Lung (tissue), 12 donors: ENCODE results near the gene VPS37B. TPM values are rescaled to one million over a fixed set of nuclear protein-coding genes. Genes with fewer than 3 reads are reported as not detected.

Experiments
- ATAC-seq: fragments of 200-7000 bp; cut with Tn5 transposase; one replicate; pipeline ENCODE4 v1.9.1; 2020; ENCODE audit warnings: moderate number of reproducible peaks; ENCODE audit not compliant: insufficient read depth, low FRiP score
- DNase-seq, 3 donors: peaks; one replicate each; pipeline ENCODE4 v3.0.0-alpha.2; 2013 to 2017
- H3K27ac ChIP-seq, 2 donors: one replicate each; pipeline ENCODE4 v1.5.1; 2013; ENCODE audit warnings: mild to moderate bottlenecking in 2 of 2, moderate library complexity in 2 of 2, control low read depth in 1 of 2, inconsistent platforms in 1 of 2, low read depth in 1 of 2, low read length in 1 of 2
- H3K27me3 ChIP-seq, 3 donors: one replicate each; pipeline ENCODE4 v1.5.1; 2013; ENCODE audit warnings: low read length in 2 of 3; ENCODE audit not compliant: control insufficient read depth in 3 of 3, insufficient read depth in 3 of 3
- H3K36me3 ChIP-seq, 4 donors: one replicate each; pipeline ENCODE4 v1.5.1; 2013; ENCODE audit warnings: low read length in 4 of 4, mild to moderate bottlenecking in 1 of 4, moderate library complexity in 1 of 4; ENCODE audit not compliant: control insufficient read depth in 4 of 4, insufficient read depth in 4 of 4
- H3K4me1 ChIP-seq, 5 donors: one replicate each; pipeline ENCODE4 v1.5.1; 2013; ENCODE audit warnings: low read length in 5 of 5, mild to moderate bottlenecking in 2 of 5, moderate library complexity in 1 of 5; ENCODE audit not compliant: control insufficient read depth in 5 of 5, insufficient read depth in 5 of 5
- H3K4me3 ChIP-seq: one replicate; pipeline ENCODE4 v1.5.1; 2013; ENCODE audit warnings: mild to moderate bottlenecking, control low read depth, moderate library complexity
- H3K9ac ChIP-seq, 2 donors: one replicate each; pipeline ENCODE4 v1.5.1; 2013; ENCODE audit warnings: low read length in 2 of 2, control low read depth in 1 of 2; ENCODE audit not compliant: insufficient read depth in 1 of 2
- H3K9me3 ChIP-seq, 4 donors: one replicate each; pipeline ENCODE4 v1.5.1; 2013; ENCODE audit warnings: low read length in 3 of 4, mild to moderate bottlenecking in 1 of 4, moderate library complexity in 1 of 4; ENCODE audit not compliant: control insufficient read depth in 4 of 4, insufficient read depth in 3 of 4
- CTCF ChIP-seq: IDR thresholded peaks from 2 replicates; pipeline ENCODE4 v1.5.1; 2012; ENCODE audit warnings: mild to moderate bottlenecking; ENCODE audit errors: control extremely low read depth, extremely low read depth
- WGBS, 2 donors: extraction: QIAGEN DNeasy Blood & Tissue Kit; methylation state at CpG; one replicate each; pipeline ENCODE4 v1.1.7; 2013; 5-methylcytosine and 5-hydroxymethylcytosine counted together
- polyA plus RNA-seq, 2 donors: library from polyadenylated mRNA; stranded (reverse); fragments of 200-250 nt; gene quantifications; one replicate each; pipeline ENCODE4 v1.2.1, GENCODE V29; 2013
- total RNA-seq, 2 donors: library from RNA; depleted of rRNA in 1 of 2; stranded (reverse); fragments of >200 nt in 1 of 2; gene quantifications; one replicate each; pipeline ENCODE4 v1.2.1, GENCODE V29; 2014 to 2021
- donor health status: control.
- donor health status: control.
- donor health status: Bipolar disorder and iron deficiency.
- donor health status: healthy.
- donor health status: DM: yes; HTN: yes; CAD: no.

The VPS37B gene
- total and polyA plus RNA-seq, 4 donors, result 31.0 to 44.1 (median 42.3) TPM

- Histone ChIP-seq H3K4me3 (no peak overlapping the region), H3K4me1 (peaks cover 5 to 29% (median 18%) of the 10 kb centered on the region in 5 donors), H3K36me3 (no peaks in the 10 kb centered on the region), H3K27ac (no peak overlapping the region), H3K9ac (no peak overlapping the region), H3K9me3 (no peaks in the 10 kb centered on the region), H3K27me3 (no peaks in the 10 kb centered on the region)
- ATAC-seq, result no peak
- DNase-seq, result no peak
- WGBS, 2 donors, result 92 to 96% methylated on average over 7 of the region's 7 CpGs
- no peak for TF ChIP-seq CTCF
Measured at GRCh38 chr12:122896662-122897061, 738 bp upstream of the VPS37B start.

GRCh38 chr12:122895320-122895703, 612 bp downstream of the VPS37B start:
- H3K4me1 ChIP-seq, result peaks cover 6 to 37% (median 22%) of the 10 kb centered on the region in 5 donors
- 0 to 6% methylated on average over 9 of the region's 9 CpGs for WGBS, 2 donors

DNA sequence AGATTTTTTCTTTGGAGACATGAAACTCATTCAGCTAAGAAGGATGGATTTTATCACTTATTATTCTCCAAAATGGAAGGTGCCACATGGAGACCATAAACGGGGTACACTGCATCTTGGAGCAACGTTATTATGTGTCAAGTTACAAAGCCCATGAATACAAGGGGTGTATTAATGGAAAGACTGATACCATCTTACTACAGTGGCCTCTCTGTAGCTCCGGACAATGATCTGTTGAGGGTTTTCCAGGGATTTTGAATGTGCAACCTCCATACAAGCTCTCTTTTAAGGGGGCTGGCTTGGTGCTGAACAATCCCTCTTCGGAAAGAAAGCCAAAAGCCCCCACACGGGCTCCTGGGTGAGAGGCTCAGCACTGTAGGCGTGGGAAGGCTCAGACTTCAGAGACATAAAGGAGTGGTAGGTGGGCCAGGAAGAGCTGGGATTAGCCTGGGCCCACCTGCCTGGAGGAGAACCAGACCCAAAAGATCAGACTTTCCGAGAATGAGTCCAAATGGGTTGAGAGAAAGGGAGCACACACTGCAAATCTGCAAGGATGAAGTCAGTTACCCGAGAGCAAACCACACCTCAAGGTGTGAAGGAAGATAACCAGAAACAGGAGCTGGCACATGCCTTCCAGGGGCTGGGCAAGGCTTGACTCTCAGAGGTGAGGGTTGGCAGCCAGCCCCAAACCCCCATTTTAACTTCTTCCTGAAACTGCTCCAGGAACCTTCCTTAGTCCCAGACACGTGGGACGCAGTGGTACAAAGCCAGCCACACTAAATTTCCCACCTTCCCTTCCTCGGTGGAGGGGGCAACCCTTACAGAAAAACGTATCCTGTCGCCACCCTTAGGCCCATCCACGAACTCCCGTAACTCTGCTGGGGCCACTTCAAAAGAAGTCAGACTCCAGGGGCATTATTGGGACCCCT, 1.5 kb downstream of the VPS37B start:
- no peak for TF ChIP-seq CTCF
- Histone ChIP-seq H3K4me1 (peaks cover 10 to 37% (median 24%) of the 10 kb centered on the region in 5 donors), H3K9me3 (no peaks in the 10 kb centered on the region), H3K9ac (peak overlapping the region; percentile 59 to 98), H3K4me3 (peak overlapping the region; percentile 89), H3K27me3 (no peaks in the 10 kb centered on the region), H3K27ac (peak overlapping the region; percentile 92 to 99), H3K36me3 (no peaks in the 10 kb centered on the region)
- ATAC-seq, result no peak
- DNase-seq, result no peak
- 21 to 29% methylated on average over 15 of the region's 15 CpGs for WGBS, 2 donors

More at GRCh38 chr12:122895320-122895703, 612 bp downstream of the VPS37B start:
- TF ChIP-seq CTCF, result no peak
- H3K36me3 ChIP-seq, result no peaks in the 10 kb centered on the region
- H3K9ac ChIP-seq, result peak overlapping the region; percentile 96 to 98
- no peaks in the 10 kb centered on the region for H3K27me3 ChIP-seq
- DNase-seq (peak in 2 of 3 donors; percentile 32 to 66), ATAC-seq (no peak)
- H3K4me3 ChIP-seq, result peak overlapping the region; percentile 89
- no peaks in the 10 kb centered on the region for H3K9me3 ChIP-seq
- peak overlapping the region; percentile 92 to 99 for H3K27ac ChIP-seq
